ENCODE results near the gene PLSCR1.

GRCh38 chr3:146558781-146559180 is 14.4 kb upstream of the PLSCR1 start:
- TF ChIP-seq HOXB13 (CRISPR knock-in tag; IDR thresholded peaks at IDR 0.05; ENCODE audit: low read depth) = no peak
- TF ChIP-seq CTCF (IDR thresholded peaks at IDR 0.05) = no peak

Data from A549 (cell line).